ENCODE data around the gene PLPPR3.
"Not testable (repeated sequence)": the region's sequence is repeated elsewhere in the genome, so short reads cannot be mapped to it uniquely, and the experiment has no call there.

PLPPR3 gene

DNA sequence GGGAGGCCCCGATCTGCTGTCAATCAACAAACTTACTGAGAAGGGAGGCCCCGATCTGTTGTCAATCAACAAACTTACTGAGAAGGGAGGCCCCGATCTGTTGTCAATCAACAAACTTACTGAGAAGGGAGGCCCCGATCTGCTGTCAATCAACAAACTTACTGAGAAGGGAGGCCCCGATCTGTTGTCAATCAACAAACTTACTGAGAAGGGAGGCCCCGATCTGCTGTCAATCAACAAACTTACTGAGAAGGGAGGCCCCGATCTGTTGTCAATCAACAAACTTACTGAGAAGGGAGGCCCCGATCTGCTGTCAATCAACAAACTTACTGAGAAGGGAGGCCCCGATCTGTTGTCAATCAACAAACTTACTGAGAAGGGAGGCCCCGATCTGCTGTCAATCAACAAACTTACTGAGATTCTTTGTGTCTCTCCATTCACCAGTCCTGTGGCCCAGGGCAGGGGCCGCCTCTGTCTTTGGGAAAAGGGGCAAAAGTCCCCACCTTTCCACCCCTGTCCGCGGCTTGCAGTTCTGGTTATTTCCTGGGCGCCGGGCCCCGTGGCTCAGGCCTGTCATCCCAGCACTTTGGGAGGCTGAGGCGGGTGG, 32.0 kb upstream of the PLPPR3 start:
- not testable (repeated sequence) for DNase-seq

- no peak for DNase-seq
Observed at GRCh38 chr19:853014-853585, 31.3 kb upstream of the PLPPR3 start.

DNA sequence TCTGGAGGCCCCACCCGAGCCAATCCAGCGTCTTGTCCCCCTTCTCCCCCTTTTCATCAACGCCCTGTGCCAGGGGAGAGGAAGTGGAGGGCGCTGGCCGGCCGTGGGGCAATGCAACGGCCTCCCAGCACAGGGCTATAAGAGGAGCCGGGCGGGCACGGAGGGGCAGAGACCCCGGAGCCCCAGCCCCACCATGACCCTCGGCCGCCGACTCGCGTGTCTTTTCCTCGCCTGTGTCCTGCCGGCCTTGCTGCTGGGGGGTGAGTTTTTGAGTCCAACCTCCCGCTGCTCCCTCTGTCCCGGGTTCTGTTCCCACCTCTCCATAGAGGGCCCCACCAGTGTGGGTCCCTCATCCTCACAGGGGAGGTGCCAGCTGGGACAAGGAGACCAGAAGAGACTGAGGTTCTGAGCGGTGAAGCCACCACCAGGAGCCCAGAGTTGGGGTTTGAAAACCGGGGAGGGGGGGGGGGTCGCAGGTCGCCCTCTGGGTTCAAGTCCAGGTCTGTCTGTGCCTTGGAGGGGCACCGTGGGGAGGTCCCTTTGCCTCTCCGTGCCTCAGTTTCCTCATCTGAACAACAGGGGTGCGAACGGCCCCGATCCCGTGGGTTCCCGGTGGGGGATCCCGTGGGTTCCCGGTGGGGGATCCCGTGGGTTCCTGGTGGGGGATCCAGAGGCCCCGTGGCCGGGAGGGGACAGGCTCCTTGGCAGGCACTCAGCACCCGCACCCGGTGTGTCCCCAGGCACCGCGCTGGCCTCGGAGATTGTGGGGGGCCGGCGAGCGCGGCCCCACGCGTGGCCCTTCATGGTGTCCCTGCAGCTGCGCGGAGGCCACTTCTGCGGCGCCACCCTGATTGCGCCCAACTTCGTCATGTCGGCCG, 30.6 kb upstream of the PLPPR3 start, which contains the start of gene ELANE:
ELANE (plus strand) TSS at position 168 of the 878 bp plus-strand sequence; CDS start at position 194, 26 bp downstream.
- DNase-seq, result no peak

GRCh38 chr19:850979-851335, 29.2 kb upstream of the PLPPR3 start:
- no peak for DNase-seq

DNA sequence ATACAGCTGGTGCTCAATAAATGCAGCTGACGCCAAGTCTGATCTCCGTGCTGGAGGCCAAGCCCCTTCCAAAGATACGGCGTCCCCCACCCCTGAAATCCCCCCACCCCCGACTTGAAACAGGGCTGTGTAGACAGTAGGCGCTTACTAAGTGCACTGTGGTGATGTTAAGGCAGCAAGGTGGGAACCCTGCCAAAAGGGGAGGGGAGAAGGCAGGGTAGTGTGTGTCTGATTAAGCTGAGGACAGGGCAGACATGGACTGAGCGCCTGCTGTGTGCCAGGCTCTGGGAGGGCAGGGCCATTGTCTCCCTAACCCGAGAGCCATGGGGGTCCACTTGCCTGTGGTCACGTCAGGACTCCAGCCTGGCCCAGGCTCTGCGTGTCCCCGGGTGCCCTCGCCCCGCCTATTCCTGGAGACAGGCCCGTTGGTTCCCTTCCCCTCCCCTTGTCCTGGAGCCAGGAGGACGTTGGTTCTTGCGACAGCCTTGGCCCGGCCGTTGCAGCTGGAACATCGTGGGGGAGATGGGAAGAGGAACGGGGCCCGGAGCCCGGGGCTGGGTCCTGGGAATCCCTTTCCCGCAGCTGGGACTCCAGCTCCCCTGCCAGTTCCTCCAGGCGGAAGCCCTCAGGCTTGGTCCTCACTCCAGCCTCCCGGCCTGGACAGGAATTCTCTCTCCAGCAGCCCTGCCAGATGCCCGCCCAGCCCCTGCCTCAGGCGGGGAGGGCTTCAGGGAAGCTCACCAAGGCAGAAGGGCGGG, 28.6 kb upstream of the PLPPR3 start:
- DNase-seq, result peak; percentile 87

DNA sequence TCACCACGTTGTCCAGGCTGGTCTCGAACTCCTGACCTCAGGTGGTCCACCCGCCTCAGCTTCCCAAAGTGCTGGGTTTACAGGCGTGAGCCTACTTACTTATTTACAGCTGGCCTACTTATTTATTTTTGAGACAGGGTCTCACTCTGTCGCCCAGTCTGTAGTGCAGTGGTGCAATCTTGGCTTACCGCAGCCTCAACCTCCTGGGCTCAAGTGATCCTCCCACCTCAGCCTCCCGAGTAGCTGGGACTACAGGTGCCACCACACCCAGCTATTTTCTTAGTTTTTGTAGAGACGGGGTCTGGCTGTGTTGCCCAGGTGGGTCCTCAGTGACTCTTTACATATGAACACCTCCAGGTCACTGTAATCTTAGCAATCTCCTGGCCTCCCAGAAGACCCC, 27.4 kb upstream of the PLPPR3 start:
- DNase-seq, result not testable (repeated sequence)

DNA sequence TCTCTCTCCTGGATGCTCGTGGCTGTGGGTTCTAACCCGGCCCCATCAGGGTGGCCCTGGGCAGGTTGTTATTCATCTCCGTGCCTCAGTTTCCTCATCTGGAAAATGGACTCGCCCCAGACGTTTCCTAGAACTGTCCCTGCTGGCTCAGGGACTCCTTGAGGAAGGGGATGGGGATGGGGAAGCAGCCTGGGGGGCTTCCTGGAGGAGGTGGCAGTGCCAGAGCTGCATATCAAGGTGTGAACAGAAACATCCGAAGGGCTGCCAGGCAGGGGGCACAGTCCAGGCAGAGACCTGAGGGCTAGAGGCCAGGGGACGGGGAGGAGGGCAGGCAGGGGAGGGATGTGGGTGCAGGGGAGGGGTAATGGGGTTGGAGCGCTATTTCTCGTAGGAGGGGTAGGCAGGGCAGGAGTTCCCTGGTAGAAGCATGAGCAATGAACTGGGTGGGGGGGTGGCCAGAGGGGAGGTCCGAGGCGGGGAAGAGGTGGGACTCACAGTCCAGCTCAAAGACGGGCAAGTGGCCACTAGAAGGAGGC, 26.7 kb upstream of the PLPPR3 start:
- DNase-seq, result no peak

DNA sequence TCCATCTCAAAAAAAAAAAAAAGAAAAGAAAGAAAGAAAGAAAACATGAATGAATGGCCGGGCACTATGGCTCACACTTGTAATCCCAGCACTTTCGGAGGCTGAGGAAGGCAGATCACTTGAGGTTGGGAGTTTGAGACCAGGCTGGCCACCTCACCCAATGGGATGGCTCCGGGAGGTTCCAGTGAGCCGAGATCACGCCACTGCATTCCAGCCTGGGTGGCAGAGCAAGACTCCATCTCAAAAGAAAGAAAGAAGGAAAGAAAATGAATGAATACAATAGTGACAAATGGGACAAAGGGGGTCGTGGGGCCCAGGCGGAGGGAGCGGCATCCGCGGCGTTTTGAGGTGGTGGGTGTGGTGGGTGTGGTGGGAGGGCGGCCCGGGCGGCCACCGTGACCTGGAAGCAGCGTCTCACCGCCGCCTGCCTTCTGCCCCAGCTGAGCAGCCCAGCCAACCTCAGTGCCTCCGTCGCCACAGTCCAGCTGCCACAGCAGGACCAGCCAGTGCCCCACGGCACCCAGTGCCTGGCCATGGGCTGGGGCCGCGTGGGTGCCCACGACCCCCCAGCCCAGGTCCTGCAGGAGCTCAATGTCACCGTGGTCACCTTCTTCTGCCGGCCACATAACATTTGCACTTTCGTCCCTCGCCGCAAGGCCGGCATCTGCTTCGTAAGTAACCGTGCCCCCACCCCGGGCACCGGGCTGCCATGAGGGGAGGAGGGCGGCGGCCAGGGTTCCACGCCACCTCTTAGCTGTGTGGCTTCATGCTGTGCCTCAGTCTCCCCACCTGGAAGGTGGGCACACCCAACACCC, 24.2 kb upstream of the PLPPR3 start:
- no peak for DNase-seq

- no peak for DNase-seq
Observed at GRCh38 chr19:844546-844971, 22.8 kb upstream of the PLPPR3 start.

- no peak for DNase-seq
Observed at GRCh38 chr19:843836-844545, 22.2 kb upstream of the PLPPR3 start.

GRCh38 chr19:843180-843835, 21.6 kb upstream of the PLPPR3 start:
- no peak for DNase-seq

DNA sequence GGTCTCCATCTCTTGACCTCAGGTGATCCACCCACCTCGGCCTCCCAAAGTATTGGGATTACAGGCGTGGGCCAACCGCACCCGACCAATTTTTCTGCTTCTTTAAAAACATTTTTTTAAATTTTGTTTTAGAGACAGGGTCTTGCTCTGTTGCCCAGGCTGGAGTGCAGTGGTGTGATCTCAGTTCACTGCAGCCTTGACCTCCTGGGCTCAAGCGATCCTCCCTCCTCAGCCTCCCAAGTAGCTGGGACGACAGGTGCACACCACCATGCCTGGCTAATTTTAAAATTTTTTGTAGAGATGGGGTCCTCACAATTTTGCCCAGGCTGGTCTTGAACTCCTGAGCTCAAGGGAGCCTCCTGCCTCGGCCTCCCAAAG, 21.0 kb upstream of the PLPPR3 start:
- not testable (repeated sequence) for DNase-seq

GRCh38 chr19:840519-841206, 18.9 kb upstream of the PLPPR3 start, which contains the start of gene PRTN3:
Gene PRTN3, plus strand, starts transcription at chr19:840999. Its CDS starts 10 bp downstream, at chr19:841009.
- no peak for DNase-seq

GRCh38 chr19:835210-835810, 13.6 kb upstream of the PLPPR3 start:
- no peak for DNase-seq

- DNase-seq, result no peak
Observed at GRCh38 chr19:834216-834615, 12.5 kb upstream of the PLPPR3 start.

- DNase-seq, result no peak
Observed at GRCh38 chr19:831407-832369, 9.9 kb upstream of the PLPPR3 start.

- DNase-seq, result no peak
Observed at GRCh38 chr19:829129-829758, 7.5 kb upstream of the PLPPR3 start.

Data from HCEC 1CT (cell line).